Fibroblast of lung (primary cell): Measurements from ENCODE around the gene MSMO1.

ENCODE experiments used
- EZH2 ChIP-seq: IDR thresholded peaks from 2 replicates; pipeline ENCODE4 v1.5.1; 2012; ENCODE audit warnings: low read length, control low read depth, mild to moderate bottlenecking; ENCODE audit errors: missing control alignments
- TF ChIP-seq, protein P1 (sequence below), 2 donors: IDR thresholded peaks in 1 of 2; conservative IDR thresholded peaks in 1 of 2; 1 replicate in 1 of 2; 2 replicates in 1 of 2; pipeline ENCODE4 v1.5.1; 2011 to 2012; ENCODE audit warnings: low read length in 2 of 2, control low read depth in 1 of 2, inconsistent platforms in 1 of 2, low read depth in 1 of 2, mild to moderate bottlenecking in 1 of 2

DNA sequence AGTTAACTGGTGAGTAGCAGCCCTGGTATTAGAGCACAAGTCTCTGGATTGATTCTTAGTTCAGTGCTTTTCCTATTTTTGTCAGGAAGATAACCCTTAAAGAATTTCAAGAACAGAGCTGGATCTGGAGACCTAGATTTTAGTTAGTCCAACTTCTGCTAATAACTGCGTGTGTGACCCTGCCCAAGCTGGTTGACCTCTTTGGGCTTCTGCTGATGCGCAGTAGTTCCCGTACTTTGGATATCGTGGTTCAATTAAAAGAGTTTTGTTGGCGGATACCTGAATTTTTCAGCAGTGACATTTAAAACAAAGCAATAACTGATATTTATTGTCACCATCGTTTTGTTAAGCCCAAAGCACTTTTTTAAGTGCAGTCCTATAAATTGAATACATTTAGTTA lies 9.3 kb downstream of the MSMO1 start:
- TF ChIP-seq, protein P1, sequence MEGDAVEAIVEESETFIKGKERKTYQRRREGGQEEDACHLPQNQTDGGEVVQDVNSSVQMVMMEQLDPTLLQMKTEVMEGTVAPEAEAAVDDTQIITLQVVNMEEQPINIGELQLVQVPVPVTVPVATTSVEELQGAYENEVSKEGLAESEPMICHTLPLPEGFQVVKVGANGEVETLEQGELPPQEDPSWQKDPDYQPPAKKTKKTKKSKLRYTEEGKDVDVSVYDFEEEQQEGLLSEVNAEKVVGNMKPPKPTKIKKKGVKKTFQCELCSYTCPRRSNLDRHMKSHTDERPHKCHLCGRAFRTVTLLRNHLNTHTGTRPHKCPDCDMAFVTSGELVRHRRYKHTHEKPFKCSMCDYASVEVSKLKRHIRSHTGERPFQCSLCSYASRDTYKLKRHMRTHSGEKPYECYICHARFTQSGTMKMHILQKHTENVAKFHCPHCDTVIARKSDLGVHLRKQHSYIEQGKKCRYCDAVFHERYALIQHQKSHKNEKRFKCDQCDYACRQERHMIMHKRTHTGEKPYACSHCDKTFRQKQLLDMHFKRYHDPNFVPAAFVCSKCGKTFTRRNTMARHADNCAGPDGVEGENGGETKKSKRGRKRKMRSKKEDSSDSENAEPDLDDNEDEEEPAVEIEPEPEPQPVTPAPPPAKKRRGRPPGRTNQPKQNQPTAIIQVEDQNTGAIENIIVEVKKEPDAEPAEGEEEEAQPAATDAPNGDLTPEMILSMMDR (conservative IDR thresholded peaks at IDR 0.05 in 1 of 2, IDR thresholded peaks at IDR 0.05 in 1 of 2; ENCODE audit: low read depth in 1 of 2, low read length in 2 of 2), result no peak
- no peak for TF ChIP-seq EZH2
